ENCODE results near the gene CHKB.
A peak's percentile ranks its signal among the peaks of the same experiment; 100 is the strongest.
"Not testable (repeated sequence)": the region's sequence is repeated elsewhere in the genome, so short reads cannot be mapped to it uniquely, and the experiment has no call there.

Gene CHKB

DNA sequence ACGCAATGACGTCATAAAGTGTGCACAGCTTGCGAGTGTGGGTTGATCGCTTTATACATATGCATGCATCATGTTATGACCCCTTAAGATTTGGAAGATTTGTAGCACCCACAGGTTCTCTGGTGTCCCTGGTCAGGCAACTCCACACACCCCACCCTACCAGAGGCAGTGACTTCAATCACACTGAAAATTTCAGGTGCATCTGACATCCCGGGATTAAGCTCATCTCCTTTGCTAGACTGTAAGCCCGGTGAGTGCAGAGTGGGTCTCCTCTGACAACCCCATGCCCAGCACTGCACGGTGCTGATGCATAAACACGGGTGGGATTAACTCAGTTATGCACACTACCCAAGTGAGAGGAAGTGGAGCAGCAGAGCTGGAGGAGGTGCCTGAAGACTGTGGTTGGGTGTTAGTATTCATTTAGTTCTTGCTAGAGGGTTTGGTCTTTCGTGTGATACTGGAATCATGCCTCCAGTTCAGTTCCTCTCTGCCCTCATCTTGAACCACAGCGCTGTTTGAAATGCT, 38.8 kb upstream of the CHKB start:
- peaks cover 40% of the 10 kb centered on the region for H3K4me1 Mint-ChIP-seq (ENCODE audit: low read depth)
- DNase-seq: peak; percentile 71
- H3K27ac Mint-ChIP-seq: peak overlapping the region; percentile 98
- no peaks in the 10 kb centered on the region for H3K27me3 Mint-ChIP-seq
- peak overlapping the region; percentile 74 for H3K4me3 Mint-ChIP-seq
- H3K9me3 Mint-ChIP-seq: no peaks in the 10 kb centered on the region
- H3K36me3 Mint-ChIP-seq (ENCODE audit: low read depth): peaks cover 15% of the 10 kb centered on the region

DNA sequence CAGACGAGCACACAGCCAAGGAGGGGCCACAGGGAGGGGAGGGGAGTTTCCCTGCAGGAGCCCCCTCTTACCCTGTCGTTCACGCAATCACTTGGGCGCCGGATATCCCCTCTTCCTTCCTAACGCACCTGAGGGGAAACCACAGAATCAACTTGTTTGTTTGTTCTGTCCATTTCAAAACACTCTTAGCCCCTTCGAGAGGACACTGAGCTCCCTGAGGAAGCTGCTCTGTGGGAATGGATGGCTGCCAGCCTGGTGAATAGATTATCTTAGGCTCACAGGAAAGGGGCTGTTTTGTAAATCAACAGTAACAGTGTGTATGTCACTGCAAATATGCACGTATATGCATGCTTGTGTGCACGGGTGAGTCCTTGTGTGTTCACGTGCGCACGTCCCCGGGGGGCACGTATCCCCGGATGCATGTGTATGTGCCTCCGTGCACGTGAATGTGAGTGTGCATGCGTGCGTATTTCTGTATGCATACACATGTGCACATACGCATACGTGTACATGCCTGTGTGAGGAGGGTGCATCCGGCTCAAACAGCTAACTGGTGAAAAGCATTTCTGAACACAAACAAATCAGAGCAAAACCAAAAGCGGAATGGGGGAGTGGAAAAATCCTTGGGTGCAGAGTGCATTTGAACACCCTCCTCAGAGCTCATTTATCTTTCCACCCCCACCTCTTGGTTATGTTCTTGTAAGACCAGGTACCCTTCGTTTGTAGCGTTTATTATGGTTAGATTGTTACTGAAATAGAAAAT, 38.1 kb upstream of the CHKB start:
- H3K36me3 Mint-ChIP-seq (ENCODE audit: low read depth): peaks cover 15% of the 10 kb centered on the region
- no peaks in the 10 kb centered on the region for H3K27me3 Mint-ChIP-seq
- no peaks in the 10 kb centered on the region for H3K9me3 Mint-ChIP-seq
- H3K4me3 Mint-ChIP-seq: peak overlapping the region; percentile 74
- DNase-seq: peak; percentile 72
- H3K4me1 Mint-ChIP-seq (ENCODE audit: low read depth): peaks cover 38% of the 10 kb centered on the region
- peak overlapping the region; percentile 98 for H3K27ac Mint-ChIP-seq

DNA sequence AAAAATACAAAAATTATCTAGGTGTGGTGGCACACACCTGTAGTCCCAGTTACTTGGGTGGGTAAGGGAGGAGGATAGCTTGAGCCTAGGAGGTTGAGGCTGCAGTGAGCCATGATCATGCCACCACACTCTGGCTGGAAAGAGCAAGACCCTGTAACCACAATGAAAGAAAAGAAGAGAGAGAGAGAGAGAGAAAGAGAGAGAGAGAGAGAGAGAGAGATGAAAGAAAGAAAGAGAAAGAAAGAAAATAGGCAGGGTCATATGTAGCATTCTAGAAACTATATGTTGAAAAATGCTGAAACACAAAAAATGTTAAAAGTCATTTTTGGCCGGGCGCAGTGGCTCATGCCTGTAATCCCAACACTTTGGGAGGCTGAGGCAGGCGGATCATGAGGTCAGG, 31.6 kb upstream of the CHKB start:
- not testable (repeated sequence) for DNase-seq; H3K9me3 Mint-ChIP-seq; H3K27ac Mint-ChIP-seq; H3K4me3 Mint-ChIP-seq; H3K36me3 Mint-ChIP-seq (ENCODE audit: low read depth); H3K4me1 Mint-ChIP-seq (ENCODE audit: low read depth)
- peaks cover 25% of the 10 kb centered on the region for H3K27me3 Mint-ChIP-seq

DNA sequence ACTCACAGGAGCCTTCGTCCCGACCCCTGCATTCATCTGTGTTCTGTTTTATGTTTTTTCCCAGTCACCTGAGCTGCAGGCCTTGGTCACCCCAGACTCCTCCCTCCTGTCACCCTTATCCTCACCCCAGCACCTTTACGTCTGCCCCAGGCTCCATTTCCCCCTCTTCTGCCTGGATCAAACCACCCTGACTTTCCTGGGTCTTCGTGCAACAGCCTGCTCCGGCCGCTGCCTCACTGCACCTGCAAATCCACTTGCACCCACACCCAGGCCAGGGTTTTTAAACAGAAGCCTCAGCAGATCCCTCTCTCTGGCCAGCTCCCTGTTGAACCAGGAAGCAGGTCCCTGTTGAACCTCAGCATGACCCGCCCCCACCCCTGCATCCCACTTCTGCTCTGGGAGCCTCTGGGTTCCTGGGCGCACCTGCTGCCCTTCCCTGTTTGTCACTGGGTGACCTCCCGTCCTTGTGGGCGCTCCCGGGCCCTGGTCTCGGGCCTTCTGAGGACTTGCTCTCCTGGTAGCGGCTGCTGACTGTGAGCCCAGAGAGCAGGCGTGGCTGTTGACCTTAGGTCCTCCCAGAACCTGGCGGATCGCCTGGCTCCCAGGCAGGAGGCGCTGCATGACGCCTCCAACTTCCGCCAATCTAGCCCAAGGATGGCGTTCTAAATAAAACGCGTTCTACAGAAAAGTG, 30.8 kb upstream of the CHKB start:
- DNase-seq: no peak

DNA sequence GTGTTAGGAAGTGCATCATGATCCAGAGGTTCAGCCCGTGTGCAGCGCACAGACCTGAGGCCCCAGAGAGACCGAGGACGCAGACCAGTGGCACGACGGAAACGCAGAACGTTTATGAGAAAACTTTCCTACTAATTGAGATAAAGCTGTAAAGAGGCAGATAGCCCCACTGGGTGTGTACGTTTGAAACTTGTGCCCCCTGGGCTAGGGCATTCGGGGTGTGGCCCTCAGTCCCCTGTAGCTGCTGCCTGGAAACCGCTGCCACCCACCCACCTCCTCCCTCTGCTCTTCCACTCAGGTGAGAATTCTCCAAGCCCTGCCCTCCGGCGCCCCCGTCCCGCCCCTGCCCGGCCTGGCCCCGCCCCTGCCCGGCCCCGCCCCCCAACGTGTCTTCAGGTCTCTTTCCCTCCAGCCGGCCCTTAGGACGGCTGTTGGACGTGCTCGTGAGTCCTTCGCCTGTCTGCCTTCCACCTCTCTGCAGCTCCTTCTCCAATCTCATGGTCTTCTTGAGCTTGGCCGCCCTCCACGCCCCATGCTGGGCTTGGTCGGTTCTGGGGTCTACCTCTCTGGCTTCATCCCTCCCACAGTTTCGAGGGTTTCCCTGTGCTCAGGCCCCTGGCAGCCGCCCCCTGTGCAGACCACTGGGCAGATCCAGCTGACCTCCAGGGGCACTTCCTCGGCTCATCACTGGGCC, 30.0 kb upstream of the CHKB start:
- Mint-ChIP-seq H3K36me3 (ENCODE audit: low read depth) (no peaks in the 10 kb centered on the region), H3K4me1 (ENCODE audit: low read depth) (peaks cover 5% of the 10 kb centered on the region), H3K9me3 (no peaks in the 10 kb centered on the region), H3K27me3 (peaks cover 29% of the 10 kb centered on the region), H3K27ac (no peak overlapping the region), H3K4me3 (no peak overlapping the region)
- no peak for DNase-seq

More for the DNA sequence above, 30.8 kb upstream of the CHKB start:
- no peaks in the 10 kb centered on the region for H3K9me3 Mint-ChIP-seq
- no peak overlapping the region for H3K27ac Mint-ChIP-seq
- peaks cover 6% of the 10 kb centered on the region for H3K4me1 Mint-ChIP-seq (ENCODE audit: low read depth)
- peaks cover 25% of the 10 kb centered on the region for H3K27me3 Mint-ChIP-seq
- no peaks in the 10 kb centered on the region for H3K36me3 Mint-ChIP-seq (ENCODE audit: low read depth)
- H3K4me3 Mint-ChIP-seq: no peak overlapping the region

DNA sequence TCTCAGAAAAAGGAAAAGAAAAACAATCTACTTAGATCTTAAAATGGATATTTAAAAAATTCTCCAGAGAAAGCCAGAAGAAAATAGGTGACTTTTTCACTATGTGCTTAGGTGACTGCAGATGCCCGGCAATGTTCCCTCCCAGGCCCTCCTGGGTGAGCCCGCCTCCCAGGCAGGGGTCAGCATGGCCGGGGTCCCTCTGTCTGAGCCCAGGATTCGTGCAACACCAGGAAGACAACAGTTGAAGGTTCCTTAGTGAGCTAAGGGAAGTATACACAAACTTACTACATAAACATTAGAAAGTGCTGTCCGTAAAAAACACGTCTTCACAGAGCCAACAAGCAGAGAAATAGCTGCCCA, 29.5 kb upstream of the CHKB start:
- H3K9me3 Mint-ChIP-seq: no peaks in the 10 kb centered on the region

DNA sequence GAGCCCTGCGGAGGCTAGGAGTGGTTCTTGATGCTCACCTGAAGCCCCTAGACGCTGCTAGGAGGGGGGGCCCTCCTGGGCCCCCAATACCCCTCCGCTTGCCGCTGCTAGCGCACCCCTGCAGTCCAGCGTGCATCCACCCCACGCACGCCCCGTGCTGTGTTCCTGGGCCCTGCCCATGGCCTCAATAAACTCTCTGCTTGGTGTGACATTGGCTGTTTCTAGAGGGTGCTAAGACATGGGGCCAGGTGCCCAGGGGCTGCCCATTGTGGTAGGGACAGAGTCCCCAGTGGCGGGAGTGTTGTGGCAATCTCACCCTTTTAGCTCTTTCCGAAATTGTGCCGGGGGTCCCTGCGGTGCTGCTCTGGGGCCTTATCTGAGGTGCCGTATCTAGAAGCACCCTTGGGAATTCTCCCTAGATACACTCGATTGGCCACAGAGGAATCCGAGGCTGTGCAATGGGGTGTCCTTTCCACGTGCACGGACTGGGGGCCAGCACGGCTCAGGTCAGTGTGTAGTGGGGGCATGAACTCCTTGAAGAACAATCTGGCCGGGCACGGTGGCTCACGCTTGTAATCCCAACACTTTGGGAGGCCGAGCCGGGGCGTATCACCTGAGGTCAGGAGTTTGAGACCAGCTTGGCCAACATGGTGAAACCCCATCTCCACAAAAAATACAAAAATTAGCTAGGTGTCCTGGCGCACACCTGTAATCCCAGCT, 28.9 kb upstream of the CHKB start:
- Mint-ChIP-seq H3K9me3 (no peaks in the 10 kb centered on the region), H3K4me1 (ENCODE audit: low read depth) (peaks cover 5% of the 10 kb centered on the region), H3K27ac (no peak overlapping the region), H3K4me3 (no peak overlapping the region), H3K36me3 (ENCODE audit: low read depth) (no peaks in the 10 kb centered on the region), H3K27me3 (peaks cover 39% of the 10 kb centered on the region)
- DNase-seq: no peak

More for the DNA sequence above, 29.5 kb upstream of the CHKB start:
- Mint-ChIP-seq H3K27ac (no peak overlapping the region), H3K36me3 (ENCODE audit: low read depth) (no peaks in the 10 kb centered on the region), H3K4me1 (ENCODE audit: low read depth) (peaks cover 5% of the 10 kb centered on the region), H3K27me3 (peaks cover 34% of the 10 kb centered on the region), H3K4me3 (no peak overlapping the region)
- DNase-seq: no peak

DNA sequence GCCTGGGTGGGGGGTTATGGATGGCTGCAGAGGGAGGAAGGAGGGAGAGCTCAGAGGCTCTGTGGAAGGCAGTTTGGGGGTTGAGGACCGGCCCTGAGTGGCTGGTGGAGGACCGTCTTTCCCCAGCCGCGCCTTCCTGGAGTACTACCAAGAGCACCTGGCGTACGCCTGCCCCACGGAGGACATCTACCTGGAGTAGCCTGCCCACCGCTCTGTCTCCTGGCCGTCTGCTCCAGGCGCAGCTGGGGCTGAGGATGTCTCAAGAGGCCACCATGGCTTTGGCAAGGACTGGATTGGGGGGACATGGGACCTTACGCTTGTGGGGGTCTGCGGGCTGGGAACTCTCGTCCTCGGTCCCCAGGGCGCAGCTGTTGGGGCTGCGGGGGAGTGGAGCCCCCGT, 27.9 kb upstream of the CHKB start:
- Mint-ChIP-seq H3K4me1 (ENCODE audit: low read depth) (peaks cover 5% of the 10 kb centered on the region), H3K4me3 (no peak overlapping the region), H3K9me3 (no peaks in the 10 kb centered on the region), H3K27ac (no peak overlapping the region), H3K27me3 (peaks cover 48% of the 10 kb centered on the region), H3K36me3 (ENCODE audit: low read depth) (no peaks in the 10 kb centered on the region)
- DNase-seq: no peak

DNA sequence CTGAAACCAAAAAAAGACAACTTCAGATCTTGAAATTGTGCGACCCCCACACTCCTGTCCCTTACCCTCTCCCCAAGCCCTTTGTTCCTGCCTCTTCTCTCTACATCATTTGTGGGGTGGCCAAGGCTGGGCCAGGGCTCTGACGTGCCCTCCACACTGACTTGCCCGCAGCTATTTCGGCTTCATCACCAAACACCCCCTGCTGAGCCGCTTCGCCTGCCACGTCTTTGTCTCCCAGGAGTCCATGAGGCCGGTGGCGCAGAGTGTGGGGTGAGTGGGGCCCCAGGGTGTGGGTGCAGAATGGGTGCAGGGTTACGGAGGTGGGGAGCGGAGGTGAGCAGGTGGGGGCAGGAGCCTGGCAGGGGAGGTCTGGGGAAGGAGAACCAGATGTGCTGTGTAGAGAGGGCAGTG, 27.4 kb upstream of the CHKB start:
- no peak for DNase-seq
- Mint-ChIP-seq H3K9me3 (no peaks in the 10 kb centered on the region), H3K4me3 (no peak overlapping the region), H3K4me1 (ENCODE audit: low read depth) (peaks cover 5% of the 10 kb centered on the region), H3K36me3 (ENCODE audit: low read depth) (no peaks in the 10 kb centered on the region), H3K27me3 (peaks cover 54% of the 10 kb centered on the region), H3K27ac (no peak overlapping the region)

DNA sequence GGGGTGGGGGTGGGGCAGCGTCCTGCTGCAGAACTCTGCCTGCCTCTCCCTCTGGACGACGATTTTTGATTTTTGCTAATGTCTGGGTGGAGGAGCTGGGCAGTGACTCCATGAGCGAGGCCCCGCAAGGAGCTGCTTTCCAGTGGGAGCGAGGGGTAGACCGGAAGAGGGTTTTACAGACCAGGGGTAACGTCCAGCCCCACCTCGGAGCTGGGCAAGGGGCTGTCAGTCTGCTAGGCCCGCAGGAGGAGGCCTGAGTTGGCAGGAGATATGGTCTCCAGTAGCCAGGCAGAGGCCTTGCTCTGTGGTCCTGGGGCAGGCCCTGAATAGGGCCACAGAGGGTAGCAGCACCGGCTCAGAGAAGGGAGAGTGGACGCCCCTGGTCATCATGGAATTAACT, 26.9 kb upstream of the CHKB start:
- DNase-seq: no peak
- Mint-ChIP-seq H3K4me3 (no peak overlapping the region), H3K27me3 (peaks cover 55% of the 10 kb centered on the region), H3K9me3 (no peaks in the 10 kb centered on the region), H3K27ac (no peak overlapping the region), H3K4me1 (ENCODE audit: low read depth) (peaks cover 5% of the 10 kb centered on the region), H3K36me3 (ENCODE audit: low read depth) (no peaks in the 10 kb centered on the region)

DNA sequence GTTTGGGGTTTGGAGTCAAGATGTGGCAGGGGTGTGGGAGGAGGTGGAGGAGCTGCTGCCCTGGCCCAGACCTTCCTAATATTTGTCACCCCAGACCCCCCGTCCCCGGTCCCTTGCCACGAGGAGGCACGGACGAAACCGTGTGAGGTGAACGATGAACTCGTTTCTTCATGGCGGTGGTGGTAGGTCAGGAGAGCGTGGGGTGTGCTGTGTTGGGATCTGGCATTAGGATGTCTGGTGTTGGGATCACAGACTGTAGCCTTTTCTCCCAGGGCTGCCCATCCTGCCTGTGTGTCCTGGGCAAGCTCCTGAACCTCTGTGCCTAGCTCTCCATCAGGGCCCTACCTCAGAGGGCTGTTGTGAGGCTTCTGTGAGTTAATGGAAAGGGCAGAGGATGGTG, 26.3 kb upstream of the CHKB start:
- Mint-ChIP-seq H3K9me3 (no peaks in the 10 kb centered on the region), H3K36me3 (ENCODE audit: low read depth) (no peaks in the 10 kb centered on the region), H3K27ac (no peak overlapping the region), H3K4me3 (no peak overlapping the region), H3K27me3 (peaks cover 55% of the 10 kb centered on the region), H3K4me1 (ENCODE audit: low read depth) (peaks cover 5% of the 10 kb centered on the region)
- DNase-seq: no peak

DNA sequence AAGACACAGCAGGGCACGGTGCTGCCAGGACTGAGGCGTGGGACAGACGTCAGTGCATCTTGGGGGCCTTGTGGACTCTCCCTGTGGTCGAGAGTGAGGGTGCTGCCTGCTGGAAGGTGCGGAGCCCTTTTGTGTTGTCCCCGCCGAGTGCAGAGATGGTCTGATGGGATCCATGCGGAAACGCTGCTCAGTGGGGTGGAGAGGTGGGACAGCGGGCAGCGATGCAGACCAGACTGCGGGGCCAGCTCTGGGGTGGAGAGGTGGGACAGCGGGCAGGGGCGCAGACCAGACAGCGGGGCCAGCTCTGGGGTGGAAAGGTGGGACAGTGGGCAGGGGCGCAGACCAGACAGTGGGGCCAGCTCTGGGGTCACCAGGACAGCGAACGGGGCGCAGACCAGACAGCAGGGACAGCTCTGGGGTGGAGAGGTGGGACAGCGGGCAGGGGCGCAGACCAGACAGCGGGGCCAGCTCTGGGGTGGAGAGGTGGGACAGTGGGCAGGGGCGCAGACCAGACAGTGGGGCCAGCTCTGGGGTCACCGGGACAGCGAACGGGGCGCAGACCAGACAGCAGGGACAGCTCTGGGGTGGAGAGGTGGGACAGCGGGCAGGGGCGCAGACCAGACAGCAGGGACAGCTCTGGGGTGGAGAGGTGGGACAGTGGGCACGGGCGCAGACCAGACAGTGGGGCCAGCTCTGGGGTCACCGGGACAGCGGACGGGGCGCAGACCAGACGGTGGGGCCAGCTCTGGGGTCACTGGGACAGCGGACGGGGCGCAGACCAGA, 25.6 kb upstream of the CHKB start:
- H3K27ac Mint-ChIP-seq; H3K36me3 Mint-ChIP-seq (ENCODE audit: low read depth); H3K9me3 Mint-ChIP-seq; DNase-seq; H3K4me3 Mint-ChIP-seq; H3K4me1 Mint-ChIP-seq (ENCODE audit: low read depth): not testable (repeated sequence)
- peaks cover 56% of the 10 kb centered on the region for H3K27me3 Mint-ChIP-seq

DNA sequence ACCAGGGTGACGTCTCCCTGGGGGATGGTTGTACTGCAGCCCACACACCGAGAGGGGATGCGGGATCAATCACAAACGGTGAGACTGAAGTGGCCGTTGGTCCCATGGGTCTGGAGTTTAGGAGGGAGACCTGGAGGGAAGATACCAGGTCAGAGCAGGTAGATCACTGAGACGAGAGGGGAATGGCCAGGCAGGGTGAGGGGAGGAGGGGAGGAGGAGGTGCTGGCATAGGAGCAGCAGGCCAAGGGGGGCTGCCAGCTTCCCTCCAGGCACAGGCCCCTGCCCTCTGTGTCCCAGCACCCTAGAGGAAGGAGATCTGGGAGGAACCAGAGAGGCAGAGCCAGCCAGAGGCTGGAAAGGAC, 25.0 kb upstream of the CHKB start:
- Mint-ChIP-seq H3K9me3 (no peaks in the 10 kb centered on the region), H3K27me3 (peaks cover 58% of the 10 kb centered on the region), H3K36me3 (ENCODE audit: low read depth) (no peaks in the 10 kb centered on the region), H3K27ac (no peak overlapping the region), H3K4me1 (ENCODE audit: low read depth) (no peaks in the 10 kb centered on the region), H3K4me3 (no peak overlapping the region)
- DNase-seq: no peak
